ENCODE measurements around the gene KLF1. TPM values are rescaled to one million over a fixed set of nuclear protein-coding genes. Genes with fewer than 3 reads are reported as not detected.

KLF1 gene
- total RNA-seq (2016; rRNA removed; fragmentation: Illumina TruSeq; extraction: Trizol) (not detected in 2 replicates), polyA plus RNA-seq (2011; rRNA removed) (not detected in 2 replicates), polyA minus RNA-seq (2011; rRNA and poly(A)+ RNA removed; ENCODE audit: low replicate concordance) (0.12 TPM in 1 of 2 replicates, not detected in the other), Bru-seq, nascent RNA (percentile 15 among the genes with signal in this experiment), BruChase-seq, experiment 1, labeled RNA remaining after a 6-hour chase (percentile 22 among the genes with signal in this experiment), BruChase-seq, experiment 2, labeled RNA remaining after a 2-hour chase (percentile 21 among the genes with signal in this experiment)
- total RNA-seq (2016; cell fraction: cytosol; rRNA removed; fragmentation: Illumina TruSeq; extraction: Trizol; ENCODE audit: low read depth), result not detected in 2 replicates
- 0.06 TPM in 1 of 2 replicates, not detected in the other for total RNA-seq (2016; cell fraction: insoluble cytoplasmic fraction; rRNA removed; fragmentation: Illumina TruSeq; extraction: Trizol)
- total RNA-seq (2016; cell fraction: membrane; rRNA removed; fragmentation: Illumina TruSeq; extraction: Trizol), result 0.10 TPM in 1 of 2 replicates, not detected in the other
- not detected in 2 replicates for total RNA-seq (2016; cell fraction: nucleus; rRNA removed; fragmentation: Illumina TruSeq; extraction: Trizol)
- polyA plus RNA-seq (2011; cell fraction: cytosol; rRNA removed), result 0.05 TPM in 1 of 2 replicates, not detected in the other
- not detected in 2 replicates for polyA plus RNA-seq (2011; cell fraction: nucleus; rRNA removed)
- polyA plus RNA-seq (2012), result not detected in 2 replicates
- polyA plus RNA-seq (2016; cell fraction: cytosol; fragmentation: Illumina TruSeq; extraction: Trizol; ENCODE audit: low read depth), result not detected in 2 replicates
- not detected in 2 replicates for polyA plus RNA-seq (2016; cell fraction: insoluble cytoplasmic fraction; fragmentation: Illumina TruSeq; extraction: Trizol; ENCODE audit: low read depth)
- polyA plus RNA-seq (2016; cell fraction: membrane; fragmentation: Illumina TruSeq; extraction: Trizol; ENCODE audit: low read depth), result not detected in 2 replicates
- polyA plus RNA-seq (2016; cell fraction: nucleus; fragmentation: Illumina TruSeq; extraction: Trizol; ENCODE audit: insufficient read depth, low read depth), result not detected in 2 replicates
- not detected in 2 replicates for polyA minus RNA-seq (2011; cell fraction: cytosol; rRNA and poly(A)+ RNA removed)
- not detected in 2 replicates for polyA minus RNA-seq (2011; cell fraction: nucleus; rRNA and poly(A)+ RNA removed)
- long read RNA-seq, experiment 1, result 0 reads
- long read RNA-seq, experiment 2, partial matches to known transcripts, result 2 of 2 reads
- long read RNA-seq, experiment 2, other reads (novel, unspliced or antisense), result 0 of 2 reads

DNA sequence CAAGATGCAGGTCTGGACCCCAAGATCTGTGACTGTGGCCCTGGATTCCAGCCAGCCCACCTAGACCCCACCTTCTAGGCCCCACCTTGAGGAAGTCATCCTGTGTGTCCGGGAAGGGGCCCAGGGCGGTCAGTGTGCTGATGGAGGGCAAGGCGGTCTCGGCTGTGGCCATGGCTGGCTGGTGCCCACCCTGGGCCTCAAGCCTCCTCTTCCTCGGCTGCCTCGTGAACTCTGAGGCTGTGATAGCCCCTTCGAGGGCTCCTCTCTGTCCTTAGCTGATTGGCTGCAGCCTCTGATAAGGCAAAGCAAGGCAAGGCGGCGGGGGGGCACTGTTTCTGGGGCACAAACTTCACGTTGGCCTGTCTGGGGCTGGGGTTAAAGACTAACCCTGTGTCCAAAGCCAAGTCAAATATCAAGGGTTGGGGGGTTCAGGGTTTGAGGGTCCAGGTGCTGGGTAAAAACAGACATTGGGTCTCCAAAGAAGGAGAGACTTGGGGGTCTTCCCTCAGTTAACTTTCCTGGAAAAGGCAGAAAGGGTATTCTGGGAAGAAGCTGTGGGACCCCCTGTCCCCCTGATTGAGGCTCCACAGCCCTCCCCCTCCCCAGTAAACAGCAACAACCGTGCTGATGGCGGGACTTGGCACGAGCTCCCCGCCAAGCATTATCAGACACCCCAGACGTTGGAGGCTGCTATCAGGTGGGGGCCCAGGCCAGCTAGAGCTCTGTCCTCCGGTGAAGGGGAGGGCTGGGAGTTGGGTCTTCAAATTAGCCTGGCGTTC lies at the start of gene KLF1:
Gene KLF1, minus strand, starts transcription at position 233 of the 779 bp plus-strand sequence. Its CDS starts 61 bp downstream, at position 172.
- DNase-seq (ENCODE audit: low spot score), result no peak
- TF ChIP-seq RFX3 (CRISPR knock-in tag; IDR thresholded peaks at IDR 0.05) (no peak), SOX13 (IDR thresholded peaks at IDR 0.05) (no peak), SOX13 (CRISPR knock-in tag; conservative IDR thresholded peaks at IDR 0.05 in 1 of 2, IDR thresholded peaks at IDR 0.05 in 1 of 2) (no peak), ZNF232 (CRISPR knock-in tag; IDR thresholded peaks at IDR 0.05; ENCODE audit: borderline replicate concordance) (no peak), FOXK1 (CRISPR knock-in tag; IDR thresholded peaks at IDR 0.05; ENCODE audit: borderline replicate concordance, low read depth) (no peak), ZNF292 (CRISPR knock-in tag; IDR thresholded peaks at IDR 0.05; ENCODE audit: borderline replicate concordance, low read depth) (no peak), PCBP2 (optimal IDR thresholded peaks at IDR 0.05; ENCODE audit: low read depth, low read length, poor library complexity, severe bottlenecking) (no peak), ATF7 (IDR thresholded peaks at IDR 0.05) (no peak), ATF7 (CRISPR knock-in tag; IDR thresholded peaks at IDR 0.05) (no peak)
- TF ChIP-seq, protein P1, sequence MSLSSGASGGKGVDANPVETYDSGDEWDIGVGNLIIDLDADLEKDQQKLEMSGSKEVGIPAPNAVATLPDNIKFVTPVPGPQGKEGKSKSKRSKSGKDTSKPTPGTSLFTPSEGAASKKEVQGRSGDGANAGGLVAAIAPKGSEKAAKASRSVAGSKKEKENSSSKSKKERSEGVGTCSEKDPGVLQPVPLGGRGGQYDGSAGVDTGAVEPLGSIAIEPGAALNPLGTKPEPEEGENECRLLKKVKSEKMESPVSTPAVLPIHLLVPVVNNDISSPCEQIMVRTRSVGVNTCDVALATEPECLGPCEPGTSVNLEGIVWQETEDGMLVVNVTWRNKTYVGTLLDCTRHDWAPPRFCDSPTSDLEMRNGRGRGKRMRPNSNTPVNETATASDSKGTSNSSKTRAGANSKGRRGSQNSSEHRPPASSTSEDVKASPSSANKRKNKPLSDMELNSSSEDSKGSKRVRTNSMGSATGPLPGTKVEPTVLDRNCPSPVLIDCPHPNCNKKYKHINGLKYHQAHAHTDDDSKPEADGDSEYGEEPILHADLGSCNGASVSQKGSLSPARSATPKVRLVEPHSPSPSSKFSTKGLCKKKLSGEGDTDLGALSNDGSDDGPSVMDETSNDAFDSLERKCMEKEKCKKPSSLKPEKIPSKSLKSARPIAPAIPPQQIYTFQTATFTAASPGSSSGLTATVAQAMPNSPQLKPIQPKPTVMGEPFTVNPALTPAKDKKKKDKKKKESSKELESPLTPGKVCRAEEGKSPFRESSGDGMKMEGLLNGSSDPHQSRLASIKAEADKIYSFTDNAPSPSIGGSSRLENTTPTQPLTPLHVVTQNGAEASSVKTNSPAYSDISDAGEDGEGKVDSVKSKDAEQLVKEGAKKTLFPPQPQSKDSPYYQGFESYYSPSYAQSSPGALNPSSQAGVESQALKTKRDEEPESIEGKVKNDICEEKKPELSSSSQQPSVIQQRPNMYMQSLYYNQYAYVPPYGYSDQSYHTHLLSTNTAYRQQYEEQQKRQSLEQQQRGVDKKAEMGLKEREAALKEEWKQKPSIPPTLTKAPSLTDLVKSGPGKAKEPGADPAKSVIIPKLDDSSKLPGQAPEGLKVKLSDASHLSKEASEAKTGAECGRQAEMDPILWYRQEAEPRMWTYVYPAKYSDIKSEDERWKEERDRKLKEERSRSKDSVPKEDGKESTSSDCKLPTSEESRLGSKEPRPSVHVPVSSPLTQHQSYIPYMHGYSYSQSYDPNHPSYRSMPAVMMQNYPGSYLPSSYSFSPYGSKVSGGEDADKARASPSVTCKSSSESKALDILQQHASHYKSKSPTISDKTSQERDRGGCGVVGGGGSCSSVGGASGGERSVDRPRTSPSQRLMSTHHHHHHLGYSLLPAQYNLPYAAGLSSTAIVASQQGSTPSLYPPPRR (CRISPR knock-in tag; IDR thresholded peaks at IDR 0.05; ENCODE audit: borderline replicate concordance), result no peak
- TF ChIP-seq, protein P2, sequence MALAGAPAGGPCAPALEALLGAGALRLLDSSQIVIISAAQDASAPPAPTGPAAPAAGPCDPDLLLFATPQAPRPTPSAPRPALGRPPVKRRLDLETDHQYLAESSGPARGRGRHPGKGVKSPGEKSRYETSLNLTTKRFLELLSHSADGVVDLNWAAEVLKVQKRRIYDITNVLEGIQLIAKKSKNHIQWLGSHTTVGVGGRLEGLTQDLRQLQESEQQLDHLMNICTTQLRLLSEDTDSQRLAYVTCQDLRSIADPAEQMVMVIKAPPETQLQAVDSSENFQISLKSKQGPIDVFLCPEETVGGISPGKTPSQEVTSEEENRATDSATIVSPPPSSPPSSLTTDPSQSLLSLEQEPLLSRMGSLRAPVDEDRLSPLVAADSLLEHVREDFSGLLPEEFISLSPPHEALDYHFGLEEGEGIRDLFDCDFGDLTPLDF (CRISPR knock-in tag; IDR thresholded peaks at IDR 0.05), result no peak

More for the DNA sequence above, at the start of gene KLF1:
- H3K9ac ChIP-seq (ENCODE audit: insufficient read depth, low read depth, low read length), result no peak within 1 kb of the TSS
- intact Hi-C loops (cut with micrococcal nuclease; ENCODE audit: unreplicated experiment) (no loop called here), in situ Hi-C loops (cut with HindIII; ENCODE audit: extremely low pct_ligation_motif_present, low pct_unique_long_range_greater_than_20kb) (no loop called here)
- H3K27ac ChIP-seq (ENCODE audit: extremely low read length, insufficient read depth, low read length), result no peak within 1 kb of the TSS
- peak within 1 kb of the TSS in 2 of 3 experiments; percentile 48 to 69; a peak in 3 of 6 replicates for H3K4me3 ChIP-seq (replicated peaks in 1 of 3; ENCODE audit: insufficient read depth in 1 of 3, low read depth in 2 of 3, low read length in 3 of 3)
- 0% methylated on average over 4 of the region's 17 CpGs for WGBS (ENCODE audit: low lambda C conversion rate)
- ATAC-seq (no peak), FAIRE-seq (no peak)
- peaks cover 8% of the 10 kb centered on the region for H3K79me2 ChIP-seq (ENCODE audit: insufficient read depth, low read length)
- no peaks in the 10 kb centered on the region for H3K36me3 ChIP-seq (replicated peaks in 1 of 2; ENCODE audit: control insufficient read depth in 1 of 2, insufficient read depth in 2 of 2, low read length in 2 of 2)
- ChIA-PET CTCF (ENCODE audit: low intra/inter-chr PET ratio, low total read pairs) (no interaction called here), POLR2A (no interaction called here)
- peaks cover 0 to 18% of the 10 kb centered on the region in 2 experiments; a peak in 3 of 5 replicates for H3K27me3 ChIP-seq (ENCODE audit: control insufficient read depth in 1 of 2, insufficient read depth in 2 of 2, low read length in 2 of 2)
- H3K9me3 ChIP-seq (ENCODE audit: low read length), result peaks cover 13% of the 10 kb centered on the region
- peaks cover 45% of the 10 kb centered on the region for H3K4me1 ChIP-seq (ENCODE audit: insufficient read depth, low read length)
- no peaks in the 10 kb centered on the region for H4K20me1 ChIP-seq (ENCODE audit: insufficient read depth, low read length)
- no TSS peak for BruUV-seq (replicated peaks)
- H3K4me2 ChIP-seq (ENCODE audit: low read depth, low read length), result peak within 1 kb of the TSS; percentile 80
- no peak within 1 kb of the TSS for H2AFZ ChIP-seq (ENCODE audit: low read length)
